DND-41 (cell line): ENCODE measurements around the gene FHIT.

ENCODE experiments used
- ATAC-seq: fragments of 200-7000 bp; cut with Tn5 transposase; 3 replicates; pipeline ENCODE4 v1.9.1; 2021; ENCODE audit warnings: low read depth; ENCODE audit not compliant: insufficient read depth
- DNase-seq: peaks from one replicate; pipeline ENCODE4 v3.0.0-alpha.2; 2020
- H2AFZ ChIP-seq: 2 replicates; pipeline ENCODE4 v1.6.0; 2012; ENCODE audit warnings: low read depth, low read length
- H3K27ac ChIP-seq: 2 replicates; pipeline ENCODE4 v1.5.1; 2012; ENCODE audit warnings: low read length, inconsistent platforms
- H3K27me3 ChIP-seq: fragments of 200-600 bp; sonication (generic); 2 replicates; pipeline ENCODE4 v1.6.0; 2012; ENCODE audit warnings: low read length, mild to moderate bottlenecking, inconsistent platforms; ENCODE audit not compliant: insufficient read depth, poor library complexity
- H3K36me3 ChIP-seq: 2 replicates; pipeline ENCODE4 v1.5.1; 2012; ENCODE audit warnings: low read length, inconsistent platforms; ENCODE audit not compliant: insufficient read depth
- H3K4me1 ChIP-seq: 2 replicates; pipeline ENCODE4 v1.5.1; 2012; ENCODE audit warnings: mild to moderate bottlenecking, low read length; ENCODE audit not compliant: insufficient read depth
- H3K4me2 ChIP-seq: 2 replicates; pipeline ENCODE4 v1.6.0; 2012; ENCODE audit warnings: mild to moderate bottlenecking, moderate library complexity, low read length, inconsistent platforms; ENCODE audit not compliant: insufficient read depth
- H3K4me3 ChIP-seq, 2 experiments: fragments of 200-600 bp in 1 of 2; shearing (Covaris generic) in 1 of 2; 2 replicates each; pipeline ENCODE4 v1.5.1; 2012 to 2016; ENCODE audit warnings: inconsistent platforms in 2 of 2, low read length in 2 of 2, mild to moderate bottlenecking in 2 of 2, low read depth in 1 of 2, moderate library complexity in 1 of 2
- H3K79me2 ChIP-seq: 2 replicates; pipeline ENCODE4 v1.6.0; 2012; ENCODE audit warnings: low read length, inconsistent platforms; ENCODE audit not compliant: insufficient read depth
- H3K9ac ChIP-seq: 2 replicates; pipeline ENCODE4 v1.6.0; 2012; ENCODE audit warnings: low read depth, mild to moderate bottlenecking, inconsistent platforms, low read length, moderate library complexity
- H3K9me3 ChIP-seq: 2 replicates; pipeline ENCODE4 v1.5.1; 2012; ENCODE audit warnings: low read length, moderate library complexity, mild to moderate bottlenecking, inconsistent platforms; ENCODE audit not compliant: insufficient read depth, severe bottlenecking
- H4K20me1 ChIP-seq: 2 replicates; pipeline ENCODE4 v1.6.0; 2012; ENCODE audit warnings: low read length; ENCODE audit not compliant: insufficient read depth
- CTCF ChIP-seq: IDR thresholded peaks from 2 replicates; pipeline ENCODE4 v1.5.1; 2012; ENCODE audit warnings: borderline replicate concordance, low read length, moderate library complexity, mild to moderate bottlenecking; ENCODE audit not compliant: poor library complexity, severe bottlenecking; ENCODE audit errors: extremely low read depth
- EZH2 ChIP-seq: IDR thresholded peaks from 3 replicates; pipeline ENCODE4 v1.6.1; 2012; ENCODE audit warnings: borderline replicate concordance, low read depth, mild to moderate bottlenecking, moderate library complexity, low read length, inconsistent platforms; ENCODE audit not compliant: severe bottlenecking

The FHIT gene

GRCh38 chr3:59850417-59850816 lies 1400.8 kb downstream of the FHIT start:
- no peak overlapping the region for H3K4me3 ChIP-seq
- H3K27me3 ChIP-seq, result no peaks in the 10 kb centered on the region
- ATAC-seq (no peak), DNase-seq (no peak)
- no peak overlapping the region for H2AFZ ChIP-seq
- no peak overlapping the region for H3K9ac ChIP-seq
- H3K79me2 ChIP-seq, result no peaks in the 10 kb centered on the region
- peaks cover 3% of the 10 kb centered on the region for H3K9me3 ChIP-seq
- no peak overlapping the region for H3K4me2 ChIP-seq
- no peaks in the 10 kb centered on the region for H3K4me1 ChIP-seq
- 0 out of 2 replicates have a peak, but pooled peaks cover 3% of the 10 kb centered on the region for H3K36me3 ChIP-seq
- no peaks in the 10 kb centered on the region for H4K20me1 ChIP-seq
- no peak overlapping the region for H3K27ac ChIP-seq
- TF ChIP-seq CTCF (no peak), EZH2 (no peak)

- TF ChIP-seq CTCF (no peak), EZH2 (no peak)
These were observed 1405.9 kb downstream of the FHIT start for GRCh38 chr3:59845386-59845785.

GRCh38 chr3:59843821-59844220 lies 1407.4 kb downstream of the FHIT start:
- H3K9ac ChIP-seq, result no peak overlapping the region
- H3K79me2 ChIP-seq, result no peaks in the 10 kb centered on the region
- peaks cover 20% of the 10 kb centered on the region for H3K4me1 ChIP-seq
- no peaks in the 10 kb centered on the region for H4K20me1 ChIP-seq
- no peak overlapping the region for H2AFZ ChIP-seq
- no peak overlapping the region for H3K4me3 ChIP-seq
- DNase-seq, result no peak
- no peaks in the 10 kb centered on the region for H3K36me3 ChIP-seq
- H3K27ac ChIP-seq, result no peak overlapping the region
- H3K4me2 ChIP-seq, result no peak overlapping the region
- H3K9me3 ChIP-seq, result peaks cover 3% of the 10 kb centered on the region
- no peaks in the 10 kb centered on the region for H3K27me3 ChIP-seq
- TF ChIP-seq CTCF (no peak), EZH2 (no peak)
- no peak for ATAC-seq

More at GRCh38 chr3:59845386-59845785, 1405.9 kb downstream of the FHIT start:
- H3K9me3 ChIP-seq, result peaks cover 3% of the 10 kb centered on the region
- no peak overlapping the region for H3K9ac ChIP-seq
- no peak for DNase-seq
- no peak overlapping the region for H3K4me3 ChIP-seq
- no peaks in the 10 kb centered on the region for H3K36me3 ChIP-seq
- ATAC-seq, result no peak
- H3K27ac ChIP-seq, result no peak overlapping the region
- H3K27me3 ChIP-seq, result no peaks in the 10 kb centered on the region
- peaks cover 9% of the 10 kb centered on the region for H3K4me1 ChIP-seq
- no peaks in the 10 kb centered on the region for H4K20me1 ChIP-seq
- no peak overlapping the region for H3K4me2 ChIP-seq
- H3K79me2 ChIP-seq, result no peaks in the 10 kb centered on the region
- H2AFZ ChIP-seq, result no peak overlapping the region
